Stimulated activated CD4-positive, alpha-beta T cell treated with anti-CD3 and anti-CD28 coated beads, Interleukin-4, amount 100 ng/mL, for 1 hour (primary cell): ENCODE results near the gene PTPN2.

Source experiments
- DNase-seq: peaks from one replicate; pipeline ENCODE4 v3.0.0-alpha.2; 2020

PTPN2 gene

DNA sequence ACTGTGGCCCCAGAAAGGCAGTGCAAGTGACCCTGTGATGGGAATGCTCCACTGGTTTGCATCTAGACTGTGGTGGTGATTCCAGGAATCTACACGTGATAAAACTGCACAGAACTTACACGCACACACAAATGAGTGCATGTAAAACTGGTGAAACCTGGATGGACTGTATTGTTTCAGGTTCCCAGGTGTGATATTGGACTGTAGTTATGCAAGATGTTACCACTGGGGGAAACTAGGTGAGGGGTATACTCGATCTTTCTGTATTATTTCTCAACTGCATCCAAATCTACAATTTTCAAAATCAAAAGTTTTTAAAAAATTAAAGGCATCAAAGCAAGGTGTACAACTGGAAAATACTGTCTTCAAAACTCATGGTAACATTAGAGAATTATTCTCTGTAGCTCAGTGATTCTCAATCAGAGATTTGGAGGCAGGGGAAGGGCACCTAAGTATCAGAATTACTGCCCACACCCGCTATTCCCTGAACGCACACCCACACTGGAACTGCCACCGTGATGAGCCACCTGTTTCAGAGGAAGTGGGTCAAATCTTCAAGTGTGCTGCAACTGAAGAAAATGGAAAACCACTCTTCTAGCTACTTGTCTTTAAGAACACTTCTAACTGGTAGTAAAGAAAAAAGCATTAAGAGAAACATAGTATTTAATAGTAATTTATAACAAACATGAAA lies 26.7 kb downstream of the PTPN2 start:
- DNase-seq, result peak; percentile 34

DNA sequence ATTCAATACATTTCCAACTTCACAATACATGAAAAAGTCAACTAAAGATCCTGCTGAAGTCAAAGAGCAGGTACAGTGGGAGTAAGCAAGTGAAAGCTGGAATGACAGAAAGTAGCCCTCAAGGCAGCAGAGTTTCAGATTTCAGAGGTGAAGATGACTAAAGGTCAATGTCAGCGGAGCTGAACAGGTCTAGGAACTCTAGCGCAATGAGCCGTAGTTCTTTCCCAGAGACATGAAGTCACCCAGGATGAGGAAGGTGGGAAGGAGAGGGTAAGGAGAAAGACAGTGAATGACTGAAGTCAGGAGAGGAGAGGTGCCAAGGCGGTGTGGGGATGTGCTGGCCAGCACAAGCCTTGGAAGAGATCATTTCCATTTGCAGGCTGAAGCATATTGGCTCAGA lies 28.1 kb downstream of the PTPN2 start:
- DNase-seq, result no peak

GRCh38 chr18:12852566-12853315 lies 31.3 kb downstream of the PTPN2 start:
- no peak for DNase-seq

- DNase-seq, result no peak
These were observed 32.3 kb downstream of the PTPN2 start for GRCh38 chr18:12851716-12852115.

DNA sequence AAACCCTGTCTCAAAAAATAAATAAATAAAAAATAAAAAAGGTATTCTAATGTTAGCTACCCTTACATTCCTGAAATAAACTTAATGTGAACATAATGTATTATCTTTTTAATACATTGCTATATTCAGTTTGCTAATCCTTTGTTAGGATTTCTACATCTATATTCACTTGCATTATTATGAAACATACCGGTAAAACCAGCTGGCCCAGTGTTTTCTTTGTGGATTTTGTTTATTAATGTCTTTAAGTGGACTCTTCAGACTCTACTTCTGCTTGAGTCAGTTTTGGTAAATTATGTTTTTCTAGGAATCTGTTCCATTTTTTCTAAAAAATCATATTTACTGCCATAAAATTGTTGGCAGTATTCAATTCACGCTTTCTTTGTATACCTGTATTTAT lies 34.5 kb downstream of the PTPN2 start:
- DNase-seq, result no peak

DNA sequence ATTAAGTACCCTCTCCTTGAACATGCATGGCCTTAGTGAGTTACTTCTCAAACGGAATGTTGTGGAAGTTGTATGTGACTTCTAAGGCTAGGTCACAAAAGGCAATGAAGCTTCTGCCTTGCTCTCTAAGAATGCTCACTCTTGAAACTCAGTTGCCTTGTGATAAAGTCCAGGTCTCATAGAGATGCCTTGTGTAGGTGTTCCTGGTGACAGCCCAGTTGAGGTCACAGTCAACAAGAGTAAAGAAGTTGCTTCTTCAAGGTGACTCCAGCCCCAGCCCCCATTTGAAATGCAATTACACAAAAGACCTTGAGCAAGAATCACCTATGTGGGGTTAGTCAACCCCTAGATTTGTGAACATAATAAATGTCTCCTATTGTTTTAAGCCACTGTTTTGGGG lies 35.6 kb downstream of the PTPN2 start:
- DNase-seq, result no peak

- no peak for DNase-seq
These were observed 39.6 kb downstream of the PTPN2 start for GRCh38 chr18:12844391-12844790.

GRCh38 chr18:12843420-12844350 lies 40.4 kb downstream of the PTPN2 start:
- no peak for DNase-seq

GRCh38 chr18:12842459-12843380 lies 41.3 kb downstream of the PTPN2 start:
- DNase-seq, result no peak

DNA sequence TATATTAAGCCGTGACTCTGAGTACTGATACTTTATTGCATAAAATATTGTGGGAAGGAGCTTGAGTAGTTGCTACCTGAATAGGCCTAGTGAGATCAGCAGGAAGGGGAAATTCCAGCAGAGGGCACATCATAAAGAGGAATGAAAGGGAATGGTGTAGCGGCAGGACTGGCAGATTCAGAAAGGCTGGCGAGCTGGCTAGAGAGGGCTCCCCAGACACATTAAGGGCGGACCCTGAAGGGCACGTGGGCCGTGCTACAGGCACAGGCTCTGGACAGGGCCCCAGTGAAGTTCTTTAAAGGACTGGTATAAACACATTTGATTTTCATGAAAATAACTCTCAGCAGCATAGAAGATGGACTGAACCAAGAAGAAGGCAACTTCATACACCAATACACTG lies 43.0 kb downstream of the PTPN2 start:
- no peak for DNase-seq

- DNase-seq, result no peak
These were observed 43.7 kb downstream of the PTPN2 start for GRCh38 chr18:12840382-12840781.

GRCh38 chr18:12839526-12840196 lies 44.4 kb downstream of the PTPN2 start:
- DNase-seq, result no peak

DNA sequence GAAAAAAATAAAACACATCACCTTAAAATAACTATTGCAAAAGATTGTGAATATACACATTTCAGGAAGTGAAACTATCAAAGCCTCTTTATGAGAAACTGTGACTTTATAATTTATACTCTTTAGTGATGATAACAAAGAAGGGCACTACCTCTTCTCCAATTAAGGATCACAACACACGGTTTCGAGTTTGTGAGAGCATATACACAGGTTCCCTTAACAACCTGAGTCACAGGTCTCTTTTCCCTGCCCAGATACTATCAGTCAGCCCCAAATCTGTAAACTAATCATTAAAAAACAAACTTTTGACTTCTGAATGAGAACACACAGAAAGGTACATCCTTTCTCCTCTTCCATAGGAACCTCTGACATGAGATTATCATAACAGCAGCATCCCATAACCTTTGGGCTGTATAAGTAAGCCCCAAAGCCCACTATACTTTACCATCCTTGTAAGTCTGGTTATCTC lies 44.9 kb downstream of the PTPN2 start:
- no peak for DNase-seq

GRCh38 chr18:12838178-12838634 lies 45.8 kb downstream of the PTPN2 start:
- no peak for DNase-seq

- no peak for DNase-seq
These were observed 46.3 kb downstream of the PTPN2 start for GRCh38 chr18:12837747-12838146.

- DNase-seq, result no peak
These were observed 47.5 kb downstream of the PTPN2 start for GRCh38 chr18:12836551-12836950.

DNA sequence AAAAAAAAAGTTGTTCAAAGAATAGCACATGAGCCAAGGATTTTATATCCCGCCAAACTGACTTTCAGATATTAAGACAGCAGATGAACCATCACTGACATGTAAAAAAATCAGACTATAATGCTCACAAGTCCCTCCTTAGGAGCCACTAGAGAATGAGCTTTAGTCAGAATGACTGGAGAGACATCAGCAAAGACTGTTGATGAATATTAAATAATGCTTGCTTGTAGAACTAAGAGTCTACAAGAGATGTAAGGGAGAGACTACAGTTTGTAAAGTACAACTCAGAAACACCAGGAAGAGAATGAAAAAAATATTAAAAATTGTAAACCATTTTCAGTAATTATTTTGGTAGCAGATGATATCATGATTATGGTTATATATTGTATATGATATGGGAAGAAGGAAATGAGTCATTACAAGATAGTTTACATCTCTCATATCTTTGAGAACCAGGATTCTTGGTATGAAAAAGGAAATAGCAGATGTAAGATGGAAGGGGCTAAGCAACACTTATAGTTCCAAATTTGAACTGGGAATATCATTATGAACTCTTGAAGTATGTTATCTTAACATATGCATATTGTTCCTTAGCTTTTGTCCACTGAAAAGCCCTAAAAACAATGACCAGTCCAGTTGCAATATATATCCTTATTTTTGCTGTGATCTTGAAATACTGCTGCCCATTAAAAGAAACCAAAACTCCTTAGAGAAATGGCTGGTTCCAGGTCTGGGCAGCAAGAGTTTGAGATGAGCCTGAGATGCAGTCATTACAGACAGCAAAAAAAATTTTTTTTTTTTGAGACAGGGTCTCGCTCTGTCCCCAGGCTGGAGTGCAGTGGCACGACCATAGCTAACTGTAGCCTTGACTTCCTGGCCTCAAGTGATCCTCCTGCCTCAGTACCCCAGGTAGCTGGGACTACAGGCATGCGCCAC lies 55.7 kb downstream of the PTPN2 start:
- no peak for DNase-seq

DNA sequence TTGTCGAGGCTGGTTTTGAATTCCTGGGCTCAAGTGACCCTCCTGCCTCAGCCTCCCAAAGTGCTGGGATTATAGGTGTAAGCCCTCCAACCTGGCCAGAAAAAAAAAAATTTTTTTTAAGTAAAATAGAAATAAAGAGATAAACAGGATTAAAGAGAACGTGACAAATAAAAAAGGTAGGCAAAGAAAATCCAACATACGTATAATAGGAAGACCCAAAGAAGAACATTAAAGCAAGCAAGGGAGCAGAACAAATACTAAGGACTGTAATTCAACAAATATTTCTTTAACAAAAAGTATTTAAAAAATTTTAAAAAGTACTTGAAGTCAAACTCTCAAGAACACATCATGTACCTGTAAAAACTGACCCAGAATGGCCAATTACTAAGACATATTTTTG lies 56.4 kb downstream of the PTPN2 start:
- DNase-seq, result no peak

DNA sequence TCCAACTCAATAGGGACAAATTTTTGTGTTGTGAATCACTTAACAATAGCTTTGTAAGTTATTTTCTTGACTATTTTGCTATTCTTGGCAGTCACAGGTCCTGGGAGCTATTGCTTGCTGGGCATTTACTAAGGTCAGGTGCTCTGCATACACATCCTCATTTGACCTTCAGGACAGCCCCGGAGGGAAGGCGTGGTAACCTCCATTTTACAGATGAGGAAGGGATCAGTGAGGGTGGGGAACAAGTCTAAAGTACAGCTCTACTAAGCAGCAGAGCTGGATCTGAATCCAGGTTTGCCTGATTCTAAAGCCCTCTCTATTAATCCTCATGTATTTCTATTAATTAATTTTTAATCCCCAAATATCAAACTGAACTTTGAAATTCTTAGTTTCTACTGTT lies 58.8 kb downstream of the PTPN2 start:
- no peak for DNase-seq

DNA sequence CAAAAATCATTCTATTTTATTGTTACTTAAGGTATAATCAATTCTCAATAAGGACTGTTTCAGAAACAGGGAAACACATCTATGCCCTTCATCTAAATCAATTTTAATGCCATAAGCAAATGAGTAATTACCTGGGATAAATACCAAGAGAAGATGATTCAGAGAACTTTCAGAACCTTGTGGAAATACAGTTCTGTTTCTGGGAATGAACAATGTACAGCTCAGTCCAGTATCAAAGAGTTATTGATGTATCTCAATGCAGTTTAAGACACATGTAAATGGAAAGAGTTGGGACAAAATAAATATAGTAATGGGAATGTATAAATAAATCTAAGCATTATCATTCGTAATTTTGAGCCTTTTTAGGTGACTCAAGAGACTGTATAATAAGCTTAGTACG lies 60.1 kb downstream of the PTPN2 start:
- DNase-seq, result no peak
